GM18502 (cell line): ENCODE results near the gene NRGN.
A peak's percentile ranks its signal among the peaks of the same experiment; 100 is the strongest.

Experiments
- ATAC-seq: cut with Tn5 transposase; IDR thresholded peaks from one replicate; pipeline ENCODE4 v1.9.1; 2021; ENCODE audit warnings: mild to moderate bottlenecking; ENCODE audit not compliant: unreplicated experiment, poor library complexity

NRGN gene

DNA sequence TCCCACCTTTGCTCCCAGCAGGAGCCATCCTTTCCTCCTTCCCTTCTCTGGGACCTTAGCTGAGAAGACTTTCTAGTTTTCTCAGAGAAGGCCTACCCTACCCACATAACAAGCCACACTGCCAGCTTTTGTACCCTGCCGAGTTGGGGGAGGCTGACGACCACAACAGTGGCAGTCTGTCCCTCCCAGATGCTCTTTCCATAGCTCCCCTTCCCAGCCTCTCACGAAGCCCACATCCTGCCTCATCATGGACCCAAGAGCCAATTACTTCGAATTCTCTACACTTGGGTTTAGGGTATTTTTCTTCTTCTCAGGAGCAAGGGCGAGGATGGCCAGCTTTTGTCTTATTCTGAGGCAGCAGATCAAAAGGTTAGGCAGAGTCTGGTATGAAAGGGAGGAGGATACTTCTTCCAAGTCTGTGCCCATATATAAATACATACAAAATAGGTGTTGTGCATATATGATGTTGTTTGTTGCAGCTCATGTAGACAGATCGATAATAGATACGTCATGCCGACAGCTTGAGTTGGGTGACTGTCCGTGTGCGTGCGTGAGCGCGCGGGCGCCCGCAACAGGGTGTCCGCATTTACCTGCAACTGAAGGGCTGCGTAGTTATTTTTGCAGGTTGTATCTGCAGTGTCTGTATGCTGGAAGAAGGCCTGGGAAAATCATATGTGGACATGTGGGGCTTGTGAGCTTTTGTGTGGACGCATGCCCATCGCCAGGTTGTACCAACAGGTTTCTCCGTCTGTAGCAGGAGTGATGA is 846 bp upstream of the NRGN start:
- no peak for ATAC-seq

DNA sequence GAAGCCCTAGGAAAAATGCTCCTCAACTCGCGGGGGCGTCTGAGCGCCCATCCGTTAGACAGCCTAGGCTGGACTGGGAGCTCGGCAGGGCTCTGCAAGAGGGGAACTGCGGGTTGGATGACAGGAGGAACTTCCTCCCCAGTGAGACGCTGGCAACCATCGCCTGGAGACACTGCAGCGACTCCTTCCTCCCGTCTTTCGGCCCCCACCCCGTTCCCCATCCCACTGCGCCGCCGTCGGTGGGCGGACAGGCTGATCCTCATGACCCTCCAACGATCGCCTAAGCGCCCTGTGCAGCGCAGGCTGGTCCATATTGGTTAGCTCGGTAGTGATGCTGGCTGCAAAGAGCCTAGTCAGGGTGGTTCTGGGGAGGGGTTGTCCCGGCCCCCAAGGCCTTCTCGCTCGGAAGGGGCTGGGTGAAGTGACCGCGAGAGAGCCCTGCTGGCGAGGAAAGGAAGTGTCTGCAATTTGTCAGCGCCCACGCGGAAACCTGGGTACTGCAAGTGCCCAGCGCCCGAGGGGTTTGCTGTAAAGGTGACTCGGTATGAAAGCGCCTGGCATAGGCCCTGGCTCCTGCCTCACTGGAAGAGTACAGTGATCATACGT is 638 bp downstream of the NRGN start:
- peak; percentile 37 for ATAC-seq

DNA sequence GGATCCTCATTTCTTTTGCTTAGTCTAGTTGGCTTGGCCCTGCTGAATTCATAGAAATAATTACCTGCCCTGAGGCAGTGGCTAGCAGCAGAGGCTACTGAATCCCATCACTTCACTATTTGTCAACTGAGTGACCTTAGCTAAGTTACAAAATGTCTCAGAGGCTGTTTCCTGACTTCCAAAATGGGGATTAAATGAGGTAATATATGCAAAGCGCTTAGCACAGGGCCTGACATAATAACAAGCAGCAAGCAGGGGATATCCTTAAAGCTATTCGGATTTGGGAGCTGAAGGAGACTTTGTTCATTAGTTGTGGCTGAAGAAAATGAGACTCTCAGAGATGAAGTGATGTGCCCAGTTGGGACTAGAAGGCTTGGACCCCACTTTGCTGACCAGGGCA is 2.8 kb downstream of the NRGN start:
- ATAC-seq: no peak

DNA sequence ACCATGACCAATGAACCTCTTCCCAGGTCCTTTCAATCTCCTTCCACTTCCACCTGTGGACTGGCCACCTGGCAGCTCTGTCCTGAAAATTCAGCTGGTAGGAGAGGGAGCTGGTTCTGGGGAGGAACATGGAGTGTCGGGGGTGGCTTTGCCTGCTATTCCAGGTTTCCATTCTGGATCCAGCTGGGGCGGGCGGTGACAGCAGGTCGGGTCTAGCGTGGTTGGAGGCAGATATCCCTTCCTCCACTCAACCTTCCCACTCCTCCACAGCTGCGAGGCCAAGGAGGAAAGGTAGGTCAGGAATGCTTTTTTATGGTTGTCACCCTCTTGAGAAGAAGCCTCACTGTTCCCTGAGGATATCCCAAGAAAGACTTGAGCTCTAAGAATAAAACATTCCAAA is 3.3 kb downstream of the NRGN start:
- no peak for ATAC-seq

DNA sequence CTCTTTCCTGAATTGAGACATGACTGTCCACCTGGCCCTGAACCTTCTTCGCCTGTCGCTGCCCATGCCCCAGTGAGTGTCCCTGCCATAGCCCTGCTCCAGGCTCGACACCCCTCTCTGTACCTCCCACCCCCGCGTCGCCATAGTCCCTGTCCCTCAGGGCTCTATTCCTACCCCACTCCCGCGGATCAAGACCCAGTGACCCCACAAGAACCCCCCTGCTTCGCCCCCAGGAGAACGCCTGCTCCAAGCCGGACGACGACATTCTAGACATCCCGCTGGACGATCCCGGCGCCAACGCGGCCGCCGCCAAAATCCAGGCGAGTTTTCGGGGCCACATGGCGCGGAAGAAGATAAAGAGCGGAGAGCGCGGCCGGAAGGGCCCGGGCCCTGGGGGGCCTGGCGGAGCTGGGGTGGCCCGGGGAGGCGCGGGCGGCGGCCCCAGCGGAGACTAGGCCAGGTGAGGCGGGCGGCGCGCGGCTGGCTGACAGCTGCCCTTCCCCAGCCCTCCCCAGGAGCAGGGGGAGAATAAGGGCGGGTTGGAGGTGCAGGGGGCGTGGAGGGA is 5.6 kb downstream of the NRGN start:
- ATAC-seq: no peak

DNA sequence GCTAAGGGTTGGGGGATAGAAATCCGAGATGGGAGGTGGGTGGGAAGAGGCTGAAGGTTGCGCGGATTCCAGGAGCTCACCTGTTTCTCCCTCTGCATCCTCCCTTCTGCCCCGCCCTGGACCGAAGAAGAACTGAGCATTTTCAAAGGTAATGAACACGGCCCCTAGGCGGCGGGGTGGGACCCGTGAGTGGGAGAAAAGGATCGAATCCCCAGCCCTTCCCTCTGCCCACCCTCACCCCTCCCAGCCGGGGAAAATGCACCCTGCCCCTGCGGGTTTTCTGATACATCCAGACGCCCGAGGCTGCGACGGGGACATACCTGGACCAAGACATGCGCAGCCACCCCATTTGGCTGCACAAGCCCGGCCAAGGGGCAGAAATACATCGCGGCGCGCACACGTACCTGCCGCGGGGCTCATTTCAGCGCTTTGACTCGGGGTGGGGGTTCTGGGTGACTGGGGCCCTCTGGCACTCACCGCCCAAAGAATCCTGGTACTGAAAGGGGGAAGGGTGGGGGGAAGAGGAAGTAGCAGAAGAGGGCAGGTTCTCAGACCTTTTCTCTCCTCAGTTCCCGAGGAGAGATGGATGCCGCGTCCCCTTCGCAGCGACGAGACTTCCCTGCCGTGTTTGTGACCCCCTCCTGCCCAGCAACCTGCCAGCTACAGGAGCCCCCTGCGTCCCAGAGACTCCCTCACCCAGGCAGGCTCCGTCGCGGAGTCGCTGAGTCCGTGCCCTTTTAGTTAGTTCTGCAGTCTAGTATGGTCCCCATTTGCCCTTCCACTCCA is 6.3 kb downstream of the NRGN start:
- peak; percentile 23 for ATAC-seq

DNA sequence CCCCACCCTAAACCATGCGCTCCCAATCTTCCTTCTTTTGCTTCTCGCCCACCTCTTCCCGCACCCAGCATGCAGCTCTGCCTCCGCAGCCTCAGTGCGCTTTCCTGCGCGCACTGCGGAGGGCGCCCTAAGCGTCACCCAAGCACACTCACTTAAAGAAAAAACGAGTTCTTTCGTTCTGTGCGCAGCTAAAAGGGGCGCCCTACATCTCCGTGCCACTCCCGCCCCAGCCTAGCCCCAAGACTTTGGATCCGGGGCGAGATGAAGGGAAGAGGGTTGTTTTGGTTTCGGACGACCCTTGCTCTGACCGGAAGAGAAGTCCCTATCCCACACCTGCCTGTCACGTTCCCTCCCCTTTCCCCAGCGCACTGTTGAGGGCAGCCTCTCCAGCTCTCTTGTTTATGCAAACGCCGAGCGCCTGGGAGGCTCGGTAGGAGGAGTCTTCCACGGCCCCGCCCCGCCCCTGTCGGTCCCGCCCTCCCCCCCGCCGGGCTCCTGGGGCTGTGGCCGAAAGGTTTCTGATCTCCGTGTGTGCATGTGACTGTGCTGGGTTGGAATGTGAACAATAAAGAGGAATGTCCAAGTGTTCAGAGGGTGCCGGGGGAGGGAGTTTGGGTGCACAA is 7.0 kb downstream of the NRGN start:
- peak; percentile 93 for ATAC-seq

DNA sequence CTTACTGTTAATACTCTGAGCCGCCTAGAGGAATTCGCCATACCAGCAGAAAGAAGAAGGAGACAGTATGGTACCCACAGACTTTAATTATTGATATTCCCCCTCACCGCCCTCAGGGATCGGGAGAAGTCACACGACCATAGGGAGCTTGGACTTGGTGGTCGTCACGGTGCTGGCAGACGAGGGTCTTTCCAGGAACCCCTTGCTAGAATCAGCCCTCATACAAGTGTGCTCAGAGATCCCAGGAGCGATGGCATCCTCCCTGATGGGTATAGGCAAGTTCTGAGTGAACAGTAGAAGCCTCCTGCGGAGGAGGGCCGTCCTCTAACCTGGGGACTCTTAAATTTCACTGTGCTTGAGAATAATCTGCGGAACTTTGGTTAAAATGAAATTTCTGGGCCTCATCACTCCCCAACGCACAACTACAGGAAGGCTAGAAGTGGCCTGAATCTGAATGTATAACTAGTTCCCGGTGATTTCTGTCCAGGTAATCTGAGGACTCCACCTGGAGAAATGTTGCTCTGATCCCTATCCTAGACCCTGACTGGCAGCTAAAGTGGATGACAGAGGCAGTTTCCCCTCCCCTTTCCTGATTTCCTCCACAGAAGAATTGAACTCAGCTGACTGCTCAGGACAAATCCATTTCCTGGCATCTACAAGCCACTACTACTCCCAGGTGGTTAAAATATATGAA is 7.8 kb downstream of the NRGN start:
- ATAC-seq: no peak

DNA sequence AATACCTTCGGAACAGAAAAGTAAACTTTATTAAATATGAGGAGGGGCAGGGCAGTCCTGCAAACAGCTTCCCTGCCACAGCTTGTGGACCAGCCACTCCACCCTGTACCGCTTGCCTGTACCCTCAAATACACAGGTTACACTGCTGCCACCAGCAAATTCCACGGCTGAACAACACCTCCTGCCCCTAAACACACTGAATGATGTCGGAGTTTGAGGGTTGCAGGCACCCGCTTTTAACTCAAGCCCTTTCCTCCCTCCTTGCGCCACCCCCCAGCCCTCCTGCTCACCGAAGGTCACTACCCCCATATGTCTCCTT is 8.3 kb downstream of the NRGN start:
- ATAC-seq: no peak

DNA sequence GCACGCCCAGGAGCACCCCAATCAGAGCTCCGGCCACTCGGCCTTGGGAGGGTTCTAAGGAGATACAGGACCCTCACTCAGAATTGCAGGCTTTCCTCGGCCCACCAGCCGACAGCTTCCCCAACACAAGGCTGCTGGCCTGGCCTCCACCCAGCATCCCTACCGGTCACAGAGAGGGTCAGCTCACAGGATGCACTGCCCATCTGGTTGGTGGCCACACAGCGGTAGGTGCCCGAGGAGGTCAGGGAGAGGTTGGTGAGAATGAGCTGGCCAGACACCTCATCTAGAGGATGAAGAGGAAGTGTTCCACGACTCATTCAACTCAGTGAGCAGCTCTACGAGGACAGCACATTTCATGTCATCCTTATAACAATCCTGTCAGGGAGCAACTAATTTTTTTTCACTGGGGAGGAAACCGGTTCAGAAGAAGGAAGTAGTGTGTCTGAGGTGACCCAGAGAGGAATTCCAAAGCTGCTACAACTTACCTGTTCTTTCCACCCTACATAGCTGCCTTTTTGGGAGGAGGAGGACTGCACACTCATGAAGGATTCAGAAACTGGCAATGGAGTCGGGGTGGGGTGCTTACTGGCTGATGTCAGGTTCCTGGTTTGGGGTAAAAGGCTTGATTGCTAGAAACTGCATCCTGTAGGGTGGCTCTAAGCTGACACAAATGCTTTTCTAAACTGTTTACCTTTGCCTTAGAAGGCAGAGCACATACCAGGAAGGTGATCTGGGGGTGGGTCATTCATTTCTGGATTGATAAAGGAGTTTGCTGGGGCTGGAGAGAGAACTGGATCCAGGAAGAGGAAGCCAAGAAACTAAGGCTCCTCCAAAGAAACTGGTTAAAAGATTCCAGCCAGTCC is 9.0 kb downstream of the NRGN start:
- ATAC-seq: no peak

DNA sequence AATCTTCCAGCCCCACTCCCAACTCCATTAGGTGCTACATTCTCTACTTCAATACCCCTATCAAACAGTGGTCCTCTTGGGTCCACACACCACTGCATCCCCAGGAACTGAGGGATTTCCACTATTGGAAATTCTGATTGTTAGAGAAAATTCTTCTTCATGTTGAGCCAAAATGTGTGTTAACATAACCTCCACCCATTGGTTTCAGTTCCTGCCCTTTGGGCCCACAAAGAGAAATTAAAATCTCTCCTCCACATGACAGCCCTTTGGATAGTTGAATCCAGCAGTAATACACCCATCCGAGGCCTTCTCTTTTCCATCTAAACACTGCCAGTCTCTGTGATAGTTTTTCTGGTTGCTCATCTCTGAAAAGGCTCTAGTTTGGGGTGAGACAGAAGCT is 10.2 kb downstream of the NRGN start:
- ATAC-seq: no peak

DNA sequence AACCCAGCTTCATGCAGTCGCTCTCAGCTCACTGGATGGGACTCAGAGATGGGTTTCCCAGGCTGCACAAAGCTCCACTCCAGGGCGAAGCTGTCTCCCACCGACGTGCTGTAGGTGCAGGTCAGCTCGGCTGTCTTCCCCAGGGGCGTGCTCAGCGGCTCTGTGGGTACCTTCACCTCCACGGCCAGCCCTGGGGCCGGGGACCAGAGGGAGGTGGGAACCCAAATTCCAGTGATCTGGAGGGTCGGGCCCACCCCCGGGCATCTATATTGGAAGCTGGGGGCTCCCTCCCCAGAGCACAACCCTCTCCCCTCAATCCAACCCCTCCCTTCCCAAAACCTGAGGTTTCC is 11.6 kb downstream of the NRGN start:
- ATAC-seq: no peak

DNA sequence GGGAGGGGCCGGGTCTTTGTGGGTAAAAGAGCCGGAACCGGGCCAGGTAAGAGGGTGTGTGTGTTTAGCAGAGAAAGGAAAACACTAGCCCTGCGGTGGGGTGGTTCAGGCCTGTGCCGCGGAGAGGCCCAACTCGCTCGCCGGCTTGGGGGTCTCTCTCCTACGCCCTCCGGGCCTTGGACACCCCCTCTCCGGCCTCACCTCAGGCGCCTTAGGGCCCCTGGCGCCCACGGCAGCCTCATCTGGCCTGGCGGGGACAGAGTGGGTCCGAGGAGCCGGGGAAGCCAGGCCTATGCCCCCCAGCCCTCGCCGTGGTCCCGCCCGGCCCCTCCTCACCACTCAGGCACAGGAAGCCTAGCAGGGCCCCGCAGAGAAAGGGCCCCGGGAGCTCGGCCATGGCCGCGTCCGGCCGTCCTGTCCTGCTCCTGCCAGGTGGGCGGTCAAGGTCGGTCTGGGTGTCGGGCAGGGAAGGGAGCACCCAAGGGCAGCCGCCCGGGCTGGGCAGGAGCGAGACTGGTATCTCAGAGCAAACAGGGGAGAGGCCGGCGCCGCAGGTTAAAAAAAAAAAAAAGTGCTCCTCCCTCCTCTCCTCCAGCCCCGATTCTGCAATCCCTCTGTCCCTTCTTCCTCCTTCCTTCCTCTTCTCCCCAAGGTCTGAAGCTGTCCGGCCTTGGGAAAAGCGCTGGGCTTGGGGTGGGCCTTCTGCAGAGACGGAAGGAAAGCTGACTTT is 12.2 kb downstream of the NRGN start, which contains the start of gene VSIG2:
TSS of gene VSIG2 (minus strand) at position 515 of the 730 bp plus-strand sequence. CDS start at position 397, 118 bp downstream.
- ATAC-seq: no peak

DNA sequence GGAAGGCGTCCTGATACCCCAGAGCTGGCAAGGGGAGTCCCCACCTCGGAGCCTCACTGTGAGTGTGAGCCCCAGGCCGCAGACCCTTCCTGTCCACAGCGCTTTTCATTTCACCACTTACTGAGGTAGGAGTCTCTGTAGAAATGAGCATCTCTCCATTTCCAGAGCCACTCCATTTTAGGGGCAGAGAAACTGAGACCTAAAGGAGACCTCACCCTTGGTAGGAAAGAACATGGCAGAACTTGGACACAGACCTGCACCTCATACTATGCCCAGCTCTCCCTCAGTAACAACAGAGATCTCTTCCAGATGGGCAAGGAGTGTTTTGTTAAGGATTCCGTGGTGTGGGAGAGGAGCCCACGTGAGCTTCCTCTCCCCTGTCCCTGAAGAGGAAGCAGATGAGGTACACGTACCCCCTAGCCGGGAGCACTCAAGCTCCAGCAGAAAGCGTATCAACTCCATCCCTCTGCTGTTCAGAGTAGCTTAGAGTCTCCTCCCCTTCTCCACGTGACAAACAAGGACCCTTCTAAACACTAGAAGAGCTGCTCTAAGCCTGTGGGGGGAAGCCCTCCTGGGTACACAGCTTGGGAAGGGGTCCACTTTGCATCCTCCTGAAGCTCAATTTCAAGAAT is 12.8 kb downstream of the NRGN start:
- no peak for ATAC-seq

DNA sequence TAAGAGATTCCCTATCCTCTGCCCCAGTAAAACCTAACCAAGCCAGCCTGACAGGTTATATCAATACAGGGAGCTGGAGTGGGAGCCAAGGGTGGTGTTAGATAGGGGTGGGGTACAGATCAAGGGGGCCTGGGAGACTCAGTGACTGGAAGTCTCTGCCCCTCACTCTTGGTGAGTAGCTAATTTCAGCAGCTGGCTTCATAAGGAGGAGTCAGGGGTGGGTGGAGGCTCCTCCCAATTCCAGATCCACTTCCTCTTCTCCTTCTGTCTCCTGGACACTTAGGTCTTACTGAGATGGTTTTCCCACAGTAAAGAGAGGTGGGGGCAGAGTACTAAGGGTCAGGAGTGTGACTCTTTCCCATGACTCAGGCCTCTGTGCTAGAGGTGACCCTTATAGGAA is 13.5 kb downstream of the NRGN start:
- no peak for ATAC-seq

DNA sequence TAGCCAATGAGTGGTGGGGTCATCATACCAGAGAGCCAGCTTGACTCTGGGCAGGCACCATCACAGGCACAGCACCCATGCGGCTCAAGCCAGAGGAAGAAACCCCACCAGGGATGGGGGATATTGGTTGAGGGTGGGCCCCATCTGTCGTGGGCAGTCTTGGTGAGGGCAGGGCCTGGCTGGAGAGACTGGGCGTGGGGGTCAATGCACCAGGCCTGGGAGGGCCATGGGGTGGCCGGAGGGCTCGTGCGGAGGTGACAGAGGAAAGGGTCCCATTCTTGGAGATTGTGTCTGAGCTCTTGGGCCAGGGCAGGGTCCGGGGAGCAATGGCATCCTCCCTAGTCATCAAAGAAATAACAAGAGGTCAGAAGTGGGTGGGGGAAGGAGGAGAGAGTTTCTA is 13.9 kb downstream of the NRGN start:
- ATAC-seq: no peak

DNA sequence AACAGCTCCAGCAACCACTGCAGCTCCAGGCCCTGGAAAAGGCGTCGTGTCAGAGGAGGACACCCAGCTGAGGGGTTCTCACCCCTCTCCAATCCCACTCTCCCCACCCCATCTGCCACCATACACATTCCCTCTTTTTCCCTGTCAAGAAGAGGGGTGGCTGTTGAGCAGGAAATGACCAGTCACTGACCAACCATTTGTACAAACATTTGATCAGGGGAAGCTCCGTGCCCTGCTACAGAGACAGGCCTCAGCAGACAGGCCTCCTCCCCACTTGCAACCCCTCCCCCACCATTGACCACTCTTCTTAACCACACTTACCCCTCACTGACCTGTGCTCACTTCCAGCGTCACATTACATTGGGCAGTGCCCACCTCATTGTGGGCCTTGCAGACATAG is 14.6 kb downstream of the NRGN start:
- ATAC-seq: no peak

DNA sequence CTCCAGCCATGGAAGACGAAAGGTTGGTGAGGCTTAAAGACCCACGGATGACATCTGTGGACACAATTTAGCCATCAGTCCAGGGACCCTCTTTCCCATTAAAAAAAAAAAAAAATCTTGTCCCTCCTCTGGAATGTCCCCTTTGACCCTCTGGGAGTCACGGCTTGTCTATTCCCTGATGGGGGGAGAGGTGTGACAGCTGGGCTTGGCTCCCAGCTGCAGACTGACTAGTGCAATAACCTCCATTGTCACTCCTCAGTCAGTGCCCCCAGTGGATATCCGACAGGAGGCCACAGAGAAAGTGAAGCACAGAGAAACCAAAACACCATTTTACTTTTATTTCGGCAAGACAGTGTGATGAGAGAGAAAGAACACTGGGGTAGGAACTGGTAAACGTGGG is 15.0 kb downstream of the NRGN start:
- ATAC-seq: no peak
